KG1 (cell line): ENCODE results near the gene SIRPB2.
A peak's percentile ranks its signal among the peaks of the same experiment; 100 is the strongest.

ENCODE experiments used
- DNase-seq: peaks from one replicate; lab custom pipeline; 2025; lab: John Stamatoyannopoulos, UW

Gene SIRPB2

GRCh38 chr20:1441133-1441532 lies 50.1 kb downstream of the SIRPB2 start:
- DNase-seq = no peak

DNA sequence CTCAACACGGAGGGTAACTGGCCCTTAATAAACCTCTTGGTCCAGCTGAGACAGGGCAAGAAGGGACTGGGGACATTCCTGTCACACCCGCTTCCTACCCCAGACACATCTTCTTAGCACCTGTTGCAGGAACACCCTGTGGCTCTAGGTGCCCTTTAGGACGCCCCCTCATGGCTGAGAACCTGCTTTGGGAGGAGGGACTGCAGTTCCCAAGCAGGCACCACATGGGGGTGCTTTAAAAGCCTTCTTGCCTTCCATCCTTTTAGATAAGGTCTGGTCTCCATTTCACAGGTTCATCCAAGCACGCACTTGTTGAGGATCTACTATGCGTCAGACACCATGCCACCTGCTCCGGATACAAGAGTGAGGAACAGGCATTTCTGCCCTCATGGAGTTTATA lies 51.2 kb downstream of the SIRPB2 start:
- no peak for DNase-seq

DNA sequence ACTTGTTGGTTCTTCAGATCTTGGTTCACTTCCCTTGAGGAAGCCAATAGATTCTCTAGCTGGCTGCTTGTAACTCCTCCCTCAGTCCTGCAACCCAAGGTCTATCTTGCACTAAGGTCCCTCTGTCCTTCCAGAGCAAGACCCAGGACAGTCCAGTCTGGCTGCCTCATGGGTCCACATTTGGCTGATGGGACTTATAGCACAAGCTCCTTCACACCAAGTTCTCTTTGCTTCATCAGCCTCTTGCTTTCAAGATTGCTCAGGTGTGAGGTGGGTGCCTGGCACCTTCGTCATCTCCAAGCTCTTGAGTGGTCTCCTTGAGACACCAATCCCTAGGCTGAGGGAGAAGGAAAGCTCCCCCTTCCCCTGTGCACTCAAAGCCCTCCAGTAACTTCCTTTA lies 52.9 kb downstream of the SIRPB2 start:
- DNase-seq = no peak

DNA sequence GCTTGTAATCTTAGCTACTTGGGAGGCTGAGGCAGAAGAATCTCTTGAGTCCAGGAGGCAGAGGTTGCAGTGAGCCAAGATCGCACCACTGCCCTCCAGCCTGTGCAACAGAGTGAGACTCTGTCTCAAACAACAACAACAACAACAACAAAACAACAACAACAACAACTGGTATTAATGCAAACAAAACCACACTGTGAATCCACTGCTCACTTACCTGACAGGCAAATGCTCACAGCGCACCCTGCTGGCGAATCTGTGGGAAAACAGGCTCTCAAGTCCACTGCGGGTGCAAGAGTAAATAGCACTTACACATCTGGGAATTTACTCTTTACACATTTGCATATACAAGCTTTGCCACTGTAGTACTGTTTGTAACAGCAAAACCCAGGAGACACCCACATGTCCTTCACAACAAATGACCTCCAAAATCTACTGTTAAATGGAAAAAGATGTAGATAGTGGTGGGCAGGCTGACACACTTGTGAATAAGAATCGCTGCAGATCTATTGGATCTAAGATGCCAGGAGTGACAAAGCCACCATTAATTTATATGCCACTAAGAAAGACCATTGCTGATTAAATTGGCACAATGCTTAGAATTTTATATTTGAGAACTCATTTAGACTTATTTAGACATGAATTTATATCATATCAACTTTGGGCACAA lies 53.9 kb downstream of the SIRPB2 start:
- DNase-seq = peak; percentile 34

GRCh38 chr20:1436263-1436662 lies 55.0 kb downstream of the SIRPB2 start:
- no peak for DNase-seq

DNA sequence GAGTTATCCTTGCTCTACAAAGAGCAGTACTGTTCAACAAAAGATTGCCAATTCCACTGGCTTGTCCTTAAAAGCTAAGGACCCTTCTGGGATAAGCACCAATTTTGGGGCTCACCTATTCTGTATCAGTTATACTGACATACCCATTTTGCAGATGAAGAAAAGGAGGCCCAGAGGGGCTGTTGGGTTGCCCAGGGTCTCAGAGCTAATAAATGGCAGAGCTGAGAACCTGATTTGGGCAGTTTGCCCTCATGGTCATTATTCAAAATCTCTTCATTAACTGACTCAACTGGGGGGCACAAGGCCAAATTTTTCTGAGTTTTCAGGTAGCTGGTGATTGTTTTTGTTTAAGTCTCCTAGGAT lies 55.9 kb downstream of the SIRPB2 start:
- no peak for DNase-seq

GRCh38 chr20:1434571-1435336 lies 56.5 kb downstream of the SIRPB2 start:
- DNase-seq = peak; percentile 78

- DNase-seq = no peak
Measured at GRCh38 chr20:1431158-1431557, 60.1 kb downstream of the SIRPB2 start.

- DNase-seq = no peak
Measured at GRCh38 chr20:1430004-1430451, 61.2 kb downstream of the SIRPB2 start.

- DNase-seq = no peak
Measured at GRCh38 chr20:1429143-1429728, 62.0 kb downstream of the SIRPB2 start.

DNA sequence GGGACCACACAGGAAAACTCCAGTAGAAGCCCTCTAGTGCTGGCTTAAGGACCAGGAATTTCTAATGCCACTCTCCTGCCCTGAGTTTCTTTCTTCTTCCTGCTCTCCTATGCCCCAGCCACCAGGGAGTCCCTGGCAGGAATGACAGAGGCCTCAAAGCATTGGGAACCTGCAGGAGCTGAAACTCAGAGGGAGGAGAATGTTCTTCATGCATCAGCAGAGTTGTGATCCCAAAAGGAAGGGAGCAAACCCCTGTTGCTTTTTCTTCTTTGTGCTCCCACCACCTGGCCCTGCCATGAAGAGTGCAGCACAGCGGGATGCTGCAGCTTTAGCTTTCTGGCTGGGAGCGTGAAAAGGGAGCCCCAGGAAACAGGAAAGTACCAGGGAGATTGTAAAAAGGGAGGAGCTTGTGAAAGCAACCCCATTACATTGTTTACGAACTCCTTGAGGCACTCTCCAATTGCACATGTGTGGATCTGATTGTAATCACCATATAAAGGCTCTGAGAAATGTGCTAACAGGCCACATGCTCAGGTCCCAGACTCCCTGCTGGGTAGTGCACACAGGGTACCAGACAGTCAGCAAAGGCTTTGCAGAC lies 63.7 kb downstream of the SIRPB2 start:
- no peak for DNase-seq

DNA sequence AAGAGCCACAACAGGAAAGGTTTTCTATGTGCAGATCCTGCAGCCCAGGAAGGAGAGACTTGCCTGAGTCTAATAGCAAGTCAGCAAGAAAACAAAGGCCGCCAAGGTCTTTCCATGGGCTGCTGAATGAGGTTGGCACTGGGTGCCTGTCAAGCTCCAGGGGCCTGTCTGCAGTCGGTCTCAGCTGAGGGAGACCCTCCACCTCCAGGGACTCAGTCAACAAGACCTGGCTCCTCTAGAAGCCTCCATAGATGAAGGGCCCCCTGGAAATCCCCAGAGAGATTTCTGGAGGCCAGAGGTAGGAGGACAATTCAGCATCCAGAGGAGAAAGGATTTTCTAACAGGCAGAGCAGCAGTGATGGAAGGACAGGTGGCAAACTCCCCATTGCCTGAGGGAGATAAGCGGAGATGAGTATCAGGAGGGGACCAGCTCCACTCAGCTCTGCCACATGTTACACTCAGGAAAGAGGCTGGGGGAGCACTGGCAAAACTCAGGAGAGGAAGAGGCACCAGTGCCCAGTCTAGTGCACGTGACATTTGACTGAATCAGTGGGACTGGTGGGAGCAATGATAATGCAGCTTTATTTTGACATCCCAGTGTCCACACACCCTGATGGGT lies 64.9 kb downstream of the SIRPB2 start:
- no peak for DNase-seq
